OCI-M2 (cell line): Measurements from ENCODE around the gene ADAM10.

Source experiments
- DNase-seq: peaks from one replicate; lab custom pipeline; 2025; ENCODE audit not compliant: unreplicated experiment; lab: John Stamatoyannopoulos, UW

Gene ADAM10

GRCh38 chr15:58760385-58761009 lies 11.0 kb upstream of the ADAM10 start:
- no peak for DNase-seq

- DNase-seq = no peak
These were observed 8.6 kb upstream of the ADAM10 start for GRCh38 chr15:58758141-58758540.

- DNase-seq = no peak
These were observed 6.4 kb upstream of the ADAM10 start for GRCh38 chr15:58755956-58756355.

- DNase-seq = no peak
These were observed 5.8 kb upstream of the ADAM10 start for GRCh38 chr15:58755350-58755749.

- no peak for DNase-seq
These were observed 3.2 kb upstream of the ADAM10 start for GRCh38 chr15:58752716-58753115.

GRCh38 chr15:58748852-58749531 lies 515 bp downstream of the ADAM10 start:
- no peak for DNase-seq

- DNase-seq = no peak
These were observed 1.3 kb downstream of the ADAM10 start for GRCh38 chr15:58748040-58748851.

GRCh38 chr15:58746174-58746573 lies 3.3 kb downstream of the ADAM10 start:
- no peak for DNase-seq

GRCh38 chr15:58742819-58743502 lies 6.5 kb downstream of the ADAM10 start:
- no peak for DNase-seq

GRCh38 chr15:58742022-58742813 lies 7.3 kb downstream of the ADAM10 start:
- DNase-seq = no peak

- DNase-seq = no peak
These were observed 8.5 kb downstream of the ADAM10 start for GRCh38 chr15:58741032-58741431.

GRCh38 chr15:58740436-58740835 lies 9.1 kb downstream of the ADAM10 start:
- DNase-seq = no peak

GRCh38 chr15:58738046-58738707 lies 11.3 kb downstream of the ADAM10 start:
- no peak for DNase-seq

GRCh38 chr15:58737298-58737697 lies 12.2 kb downstream of the ADAM10 start:
- DNase-seq = no peak

GRCh38 chr15:58736018-58736643 lies 13.4 kb downstream of the ADAM10 start:
- no peak for DNase-seq

- DNase-seq = no peak
These were observed 14.6 kb downstream of the ADAM10 start for GRCh38 chr15:58734859-58735258.

GRCh38 chr15:58732625-58733363 lies 16.7 kb downstream of the ADAM10 start:
- DNase-seq = no peak

- no peak for DNase-seq
These were observed 17.6 kb downstream of the ADAM10 start for GRCh38 chr15:58731756-58732535.
